Measurements from ENCODE around the gene CLMP.

Gene CLMP, protein sequence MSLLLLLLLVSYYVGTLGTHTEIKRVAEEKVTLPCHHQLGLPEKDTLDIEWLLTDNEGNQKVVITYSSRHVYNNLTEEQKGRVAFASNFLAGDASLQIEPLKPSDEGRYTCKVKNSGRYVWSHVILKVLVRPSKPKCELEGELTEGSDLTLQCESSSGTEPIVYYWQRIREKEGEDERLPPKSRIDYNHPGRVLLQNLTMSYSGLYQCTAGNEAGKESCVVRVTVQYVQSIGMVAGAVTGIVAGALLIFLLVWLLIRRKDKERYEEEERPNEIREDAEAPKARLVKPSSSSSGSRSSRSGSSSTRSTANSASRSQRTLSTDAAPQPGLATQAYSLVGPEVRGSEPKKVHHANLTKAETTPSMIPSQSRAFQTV

DNA sequence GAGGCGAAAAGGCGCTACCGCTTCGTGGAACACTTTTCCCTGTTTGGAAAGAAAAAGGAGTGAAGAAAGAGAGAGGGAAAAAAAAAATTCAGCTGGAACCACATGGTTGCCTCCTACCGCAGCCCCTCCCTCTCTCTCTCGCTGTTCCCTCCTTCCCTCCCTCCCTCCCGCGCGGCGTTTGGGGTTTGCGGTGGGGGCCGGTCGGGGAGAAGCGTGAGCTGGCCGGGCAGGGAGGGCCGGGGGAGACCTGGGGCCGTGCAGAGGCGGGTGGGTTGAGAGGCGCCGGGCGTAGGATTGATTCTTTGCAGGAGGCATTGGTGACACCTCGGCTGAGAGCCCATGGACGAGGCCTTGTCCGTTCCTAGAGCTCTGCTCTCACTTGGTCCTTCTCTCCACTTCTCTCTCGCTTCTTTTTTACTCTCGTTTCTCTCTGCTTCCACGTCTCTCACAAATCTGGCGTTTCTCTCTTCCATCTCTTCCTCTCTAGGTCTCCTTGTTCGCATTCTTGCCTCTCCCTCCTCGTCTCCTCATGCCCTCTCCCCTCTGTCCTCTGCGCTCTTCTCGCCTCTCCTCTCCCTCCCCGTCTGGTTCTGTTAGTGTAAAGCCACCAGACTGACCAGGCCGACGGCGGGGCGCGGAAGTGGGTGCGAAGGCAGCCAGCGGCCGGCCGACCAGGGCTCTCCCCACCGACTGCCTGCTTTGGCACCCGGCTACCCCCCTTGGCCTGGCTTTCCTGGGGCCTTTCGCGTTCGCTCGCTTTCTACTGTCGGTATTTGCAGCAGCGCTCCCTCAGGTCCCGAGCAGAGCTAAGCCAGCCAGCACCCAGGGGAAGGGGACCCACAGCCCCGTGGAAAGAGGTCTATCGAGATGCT lies at the start of gene CLMP:
Gene CLMP (minus strand): TSS at position 61 of the 872 bp plus-strand sequence. CDS start 308 bp downstream, outside the sequence.
- peak; percentile 75 for DNase-seq

DNA sequence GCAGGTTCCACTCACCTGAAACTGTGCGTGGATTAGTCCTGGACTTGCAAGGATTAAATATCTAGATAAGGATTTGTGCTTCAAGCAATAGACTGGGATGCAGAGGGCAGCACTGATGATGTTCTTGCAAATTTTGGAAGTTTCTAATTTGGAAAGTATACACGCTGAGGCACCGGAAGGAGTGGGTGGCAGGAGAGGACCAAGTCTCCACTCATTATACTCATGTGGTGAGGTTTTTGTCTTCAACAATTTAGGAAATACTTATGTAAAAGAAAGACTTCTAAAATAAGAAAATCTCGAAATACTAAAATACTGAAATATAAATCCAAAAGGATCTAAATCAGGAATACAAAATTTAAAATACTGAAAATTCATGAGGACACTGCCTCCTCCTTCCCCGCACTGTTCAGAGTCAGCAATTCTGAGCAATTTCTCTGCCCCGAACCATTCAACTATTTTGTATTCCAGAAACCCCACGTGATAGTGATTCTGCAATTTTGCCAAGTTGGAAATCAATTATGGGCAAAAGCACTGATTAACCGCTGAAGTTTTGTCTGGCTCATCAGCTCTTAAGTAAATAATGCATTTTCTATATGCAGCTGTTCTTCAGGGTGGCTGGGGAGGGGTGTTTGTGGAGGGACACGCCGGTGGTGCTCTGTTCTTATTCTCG lies 47.0 kb upstream of the CLMP start:
- no peak for DNase-seq

DNA sequence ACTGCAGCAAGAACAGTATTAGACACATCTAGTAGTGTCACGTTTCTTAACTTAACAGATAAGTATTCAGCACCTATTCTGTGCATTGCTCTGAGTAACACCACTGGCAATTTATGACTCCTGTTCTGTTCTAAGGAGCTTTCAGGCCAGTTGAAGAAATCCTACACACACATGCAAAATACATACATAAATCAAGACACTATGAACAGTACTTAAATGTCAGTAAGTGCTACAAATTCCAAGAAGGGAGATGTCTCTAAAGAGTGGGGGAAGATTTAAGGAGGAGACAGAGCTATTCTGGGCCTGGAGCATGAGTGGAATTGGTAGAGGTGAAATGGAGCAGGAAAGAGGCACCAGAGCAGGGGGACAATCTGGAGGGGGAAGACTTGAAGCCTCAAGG lies 46.2 kb upstream of the CLMP start:
- DNase-seq, result no peak

DNA sequence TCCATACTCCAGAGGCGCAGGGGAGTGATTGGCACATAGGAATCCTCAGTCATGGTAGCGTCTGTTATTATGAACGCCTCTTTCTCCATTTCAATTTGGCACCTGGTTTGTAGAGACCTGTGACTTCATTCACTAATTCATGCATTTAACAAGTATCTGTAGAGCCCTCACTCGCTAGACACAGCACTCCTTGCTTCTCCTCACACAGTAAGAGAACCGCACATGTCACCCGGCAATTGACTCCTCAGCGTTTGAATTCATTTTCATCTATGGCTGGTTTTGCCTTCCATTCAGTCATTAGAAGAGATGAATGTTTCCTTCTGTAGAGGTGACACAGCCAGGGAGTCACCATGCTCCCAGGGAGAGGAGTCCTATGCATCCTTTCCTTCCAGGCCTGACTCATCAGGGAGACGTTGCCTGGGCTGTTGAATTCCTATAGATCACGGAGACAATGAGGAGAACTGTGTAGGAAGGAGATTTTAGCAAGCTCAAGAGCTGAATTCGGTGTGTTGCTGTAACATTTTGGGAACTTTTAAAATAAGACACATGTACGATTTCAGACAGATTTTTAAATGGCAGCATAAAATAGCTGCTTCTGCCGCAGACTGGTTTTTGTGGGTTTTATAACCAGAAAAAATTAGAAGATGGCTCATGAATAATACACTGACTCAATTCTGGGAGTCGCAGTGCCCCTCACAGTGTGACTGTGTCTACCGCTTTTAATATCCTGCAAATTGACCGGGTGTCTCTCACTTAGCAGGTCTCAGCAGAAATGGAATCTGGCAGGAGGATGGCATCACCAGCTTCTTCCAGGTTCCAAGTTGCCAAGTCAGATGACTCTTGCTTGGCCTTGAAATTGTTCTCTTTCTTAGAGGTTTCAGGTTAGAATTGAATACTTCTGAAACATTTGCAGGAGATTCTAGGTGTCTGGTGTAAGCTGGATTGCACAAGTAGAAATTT lies 44.4 kb upstream of the CLMP start:
- DNase-seq, result no peak

DNA sequence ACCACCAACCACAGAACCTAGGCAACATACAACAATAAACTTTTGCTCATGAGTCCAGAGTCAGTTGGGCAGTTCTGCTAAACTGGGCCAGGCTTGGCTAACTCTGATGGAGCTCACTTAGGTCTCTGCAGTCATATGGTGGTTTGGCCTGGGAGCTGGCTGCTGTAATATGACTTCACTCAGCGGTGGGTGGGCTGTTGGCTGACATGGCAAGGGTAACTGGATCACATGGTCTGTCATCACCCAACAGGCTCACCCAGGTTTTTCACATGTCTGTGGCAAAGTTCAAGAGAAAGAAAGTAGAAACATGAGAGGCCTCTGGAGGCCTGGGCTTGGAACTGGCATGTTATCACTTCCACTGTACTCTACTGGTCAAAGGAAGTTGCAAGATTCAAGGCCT lies 43.2 kb upstream of the CLMP start:
- DNase-seq, result peak; percentile 23

DNA sequence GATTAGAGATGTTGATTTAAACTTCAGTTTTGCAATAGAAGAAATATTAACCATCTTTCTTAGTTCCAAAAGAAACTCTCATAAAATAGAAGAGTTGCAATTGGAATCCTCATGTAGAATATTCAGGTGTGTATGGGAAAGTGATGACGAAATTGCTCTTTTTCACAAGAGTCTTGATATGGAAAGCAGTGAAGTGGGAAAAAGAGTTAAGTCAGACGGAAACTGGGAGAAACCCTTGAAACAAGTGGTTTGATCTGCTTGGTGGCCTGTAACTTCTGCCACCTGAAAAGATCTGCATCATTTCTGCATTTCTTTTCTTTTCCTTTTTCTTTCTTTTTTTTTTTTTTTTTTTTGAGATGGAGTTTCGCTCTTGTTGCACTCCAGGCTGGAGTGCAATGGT lies 41.8 kb upstream of the CLMP start:
- no peak for DNase-seq

DNA sequence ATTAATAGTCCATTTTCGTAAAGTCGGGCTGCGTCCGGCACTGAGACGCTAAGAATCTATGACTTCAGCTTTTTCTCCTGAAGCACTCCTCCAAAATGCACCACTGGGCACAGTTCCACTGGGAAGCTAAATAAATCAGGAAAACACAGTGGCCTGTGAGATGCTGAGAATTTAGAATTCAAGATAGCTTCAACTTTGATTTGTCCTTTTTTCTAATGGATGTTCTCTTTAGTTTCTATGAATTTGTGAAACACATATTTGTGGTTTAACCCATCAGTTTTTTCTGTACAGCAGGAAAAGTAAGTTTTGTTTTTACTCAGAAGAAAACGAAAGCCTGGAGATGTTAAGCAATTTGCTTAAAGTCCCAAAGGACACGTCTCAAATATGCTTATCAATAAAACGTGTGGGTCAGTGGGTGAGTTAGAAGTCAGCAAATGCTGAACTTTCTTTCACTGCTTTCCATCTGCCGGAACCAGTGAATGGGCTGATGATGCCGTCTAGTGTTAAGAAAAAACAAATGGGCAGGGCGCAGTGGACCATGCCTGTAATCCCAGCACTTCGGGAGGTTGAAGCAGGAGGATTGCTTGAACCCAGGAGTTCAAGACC lies 40.7 kb upstream of the CLMP start:
- DNase-seq, result peak; percentile 47

DNA sequence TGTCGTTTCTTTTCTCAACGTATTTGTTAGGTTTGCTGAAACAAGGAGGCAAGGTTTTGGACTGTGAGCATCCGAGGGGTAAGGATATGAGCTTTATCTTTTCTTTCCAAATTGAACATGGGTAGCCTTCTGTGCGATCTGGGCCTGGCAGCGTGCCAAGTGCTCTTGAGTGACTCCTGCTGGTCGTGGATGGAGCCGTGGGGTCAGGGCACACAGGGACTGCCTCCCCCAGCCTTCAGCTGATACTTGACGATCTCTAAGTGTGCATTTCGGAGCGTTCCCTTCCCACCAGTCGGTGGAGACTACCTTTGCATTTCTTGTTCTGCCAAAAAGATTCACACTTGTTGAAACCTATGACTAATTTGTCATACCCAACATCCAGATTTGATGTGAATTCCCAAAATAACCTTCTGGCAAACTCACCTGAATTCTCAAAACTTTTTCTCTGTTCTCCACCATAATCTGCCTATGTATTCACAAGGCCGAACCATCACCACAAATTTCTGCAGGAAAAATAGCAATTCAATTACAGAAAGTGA lies 40.1 kb upstream of the CLMP start:
- DNase-seq, result peak; percentile 39

DNA sequence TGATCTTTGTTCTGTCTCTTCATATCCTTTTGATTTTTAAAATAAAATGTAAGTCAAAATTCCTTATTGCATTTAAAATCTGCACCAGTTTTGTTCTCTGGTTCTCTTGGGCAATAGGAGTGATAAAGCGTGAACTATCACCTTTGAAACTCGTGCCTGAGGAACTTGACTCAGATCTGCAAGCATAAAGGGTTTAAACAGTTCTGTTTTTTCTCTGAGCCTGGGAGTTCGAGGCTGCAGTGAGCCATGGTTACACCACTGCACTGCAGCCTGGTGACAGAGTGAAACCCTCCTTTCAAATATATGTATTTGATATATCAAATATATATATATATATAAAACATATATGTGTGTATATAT lies 38.9 kb upstream of the CLMP start:
- DNase-seq, result no peak

DNA sequence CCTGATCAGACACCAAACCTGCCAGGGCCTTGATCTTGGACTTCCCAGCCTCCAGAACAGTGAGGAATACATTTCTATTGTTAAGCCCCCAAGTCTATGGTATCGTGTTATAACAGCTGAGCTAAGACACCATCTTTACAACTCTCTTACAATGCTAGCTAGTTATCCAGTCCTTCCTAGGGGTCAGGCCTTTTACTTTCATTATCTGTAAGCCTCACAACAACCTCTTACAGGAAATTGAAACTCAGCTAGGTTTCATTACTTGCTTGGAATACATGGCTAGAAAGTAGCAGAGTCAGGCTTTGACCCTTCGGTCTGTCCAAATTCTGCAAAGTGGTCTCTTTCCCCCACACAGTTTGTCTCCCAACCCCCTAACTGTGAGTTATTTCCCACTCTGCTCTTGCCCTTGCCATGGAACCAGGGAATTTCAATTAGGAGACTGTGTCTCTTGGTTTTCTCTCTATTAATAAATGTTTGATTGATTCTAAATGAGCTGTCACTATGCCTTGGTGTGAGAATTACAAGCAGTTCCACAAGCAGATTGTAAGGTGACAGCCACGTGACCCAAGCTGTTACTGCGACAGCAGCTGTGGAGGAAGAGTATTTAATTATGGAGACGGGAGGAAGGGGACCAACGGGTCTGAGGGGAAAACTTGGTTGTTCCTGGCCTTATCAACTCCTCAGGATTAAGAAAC lies 38.4 kb upstream of the CLMP start:
- no peak for DNase-seq

DNA sequence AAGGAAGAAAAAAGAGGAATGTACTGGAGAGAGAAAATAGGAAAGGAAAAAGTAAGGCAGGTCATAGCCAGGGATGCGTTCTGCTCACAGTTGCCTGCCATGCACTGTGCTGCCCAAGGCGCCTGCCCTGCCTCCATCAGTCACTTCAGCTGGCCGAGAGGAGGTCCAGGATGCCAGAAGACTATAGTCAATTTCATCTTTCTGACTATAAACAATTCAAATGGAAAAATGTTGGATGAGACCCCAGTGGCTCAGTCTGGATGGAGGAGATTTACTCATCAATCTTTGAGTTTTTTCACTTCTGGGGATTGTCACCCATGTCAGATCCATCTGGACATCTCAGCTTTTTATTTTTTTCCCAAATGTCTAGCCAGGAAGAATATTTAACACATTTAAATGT lies 36.7 kb upstream of the CLMP start:
- no peak for DNase-seq

DNA sequence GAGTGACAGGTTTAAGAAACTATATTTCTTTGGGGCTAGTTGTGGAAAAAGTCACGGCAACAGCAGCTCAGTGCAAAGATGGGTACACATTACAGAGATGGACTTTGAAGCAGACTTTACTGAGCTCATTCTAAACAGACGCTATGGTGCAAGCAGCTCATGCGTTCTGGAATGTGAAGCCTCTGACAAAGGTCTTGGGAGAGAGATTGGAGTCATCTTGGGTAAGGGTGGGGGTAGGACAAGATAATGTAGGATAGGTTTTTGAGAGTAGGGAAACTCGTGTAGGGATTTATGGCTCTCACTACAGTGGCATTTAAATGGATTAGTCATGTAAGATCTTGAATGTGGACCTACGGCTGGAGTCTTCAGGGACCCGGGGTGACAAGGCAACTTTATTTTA lies 36.2 kb upstream of the CLMP start:
- DNase-seq, result peak; percentile 57

DNA sequence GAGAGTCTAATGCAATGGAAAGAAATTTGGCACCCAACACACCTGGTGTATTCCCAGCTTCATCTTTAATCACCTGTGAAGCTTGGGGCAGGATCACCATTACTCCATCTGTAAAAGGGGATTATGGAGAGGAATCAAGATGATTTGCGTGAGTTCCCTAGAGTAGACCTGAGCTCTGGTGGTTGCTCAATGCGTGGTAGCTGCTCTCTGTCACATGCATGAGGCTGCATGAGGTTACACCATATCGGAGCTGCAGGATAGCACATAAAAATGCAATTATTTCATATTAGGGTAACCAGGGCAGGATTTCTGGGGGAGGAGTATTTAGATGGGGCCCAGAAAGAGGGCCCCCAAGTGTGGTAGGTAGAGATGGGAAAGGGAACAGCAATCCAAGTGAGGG lies 35.3 kb upstream of the CLMP start:
- no peak for DNase-seq

DNA sequence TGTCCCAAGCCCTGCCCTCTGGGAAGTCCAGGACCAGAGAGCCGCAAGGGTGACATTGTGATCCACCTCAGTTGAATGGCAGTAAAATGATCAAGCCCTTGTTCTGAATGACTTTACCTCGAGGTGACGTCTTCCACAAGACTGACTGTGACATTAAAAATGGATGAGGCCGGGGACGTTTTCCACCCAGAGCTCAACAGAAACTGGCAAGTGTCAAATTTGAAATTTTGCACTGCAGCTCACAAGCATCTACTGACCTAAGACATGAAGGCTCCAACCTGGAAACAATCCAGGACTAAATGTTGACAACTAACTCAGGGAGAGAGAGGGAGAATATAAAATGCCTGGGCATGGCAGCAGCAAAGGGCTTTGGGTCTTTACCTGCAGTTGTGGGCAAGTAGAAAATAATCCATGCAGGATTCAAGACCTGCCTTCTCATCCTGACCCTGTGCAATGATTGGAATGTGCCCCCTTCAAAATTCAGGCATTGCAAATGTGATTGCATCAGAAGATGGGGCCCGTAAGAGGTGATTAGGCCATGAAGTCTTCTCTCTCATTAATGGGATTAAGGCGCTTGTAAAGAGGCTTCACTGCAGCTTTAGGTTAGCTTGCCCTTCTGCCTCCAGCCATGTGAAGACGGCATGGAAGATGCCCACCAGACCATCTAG lies 33.6 kb upstream of the CLMP start:
- no peak for DNase-seq

DNA sequence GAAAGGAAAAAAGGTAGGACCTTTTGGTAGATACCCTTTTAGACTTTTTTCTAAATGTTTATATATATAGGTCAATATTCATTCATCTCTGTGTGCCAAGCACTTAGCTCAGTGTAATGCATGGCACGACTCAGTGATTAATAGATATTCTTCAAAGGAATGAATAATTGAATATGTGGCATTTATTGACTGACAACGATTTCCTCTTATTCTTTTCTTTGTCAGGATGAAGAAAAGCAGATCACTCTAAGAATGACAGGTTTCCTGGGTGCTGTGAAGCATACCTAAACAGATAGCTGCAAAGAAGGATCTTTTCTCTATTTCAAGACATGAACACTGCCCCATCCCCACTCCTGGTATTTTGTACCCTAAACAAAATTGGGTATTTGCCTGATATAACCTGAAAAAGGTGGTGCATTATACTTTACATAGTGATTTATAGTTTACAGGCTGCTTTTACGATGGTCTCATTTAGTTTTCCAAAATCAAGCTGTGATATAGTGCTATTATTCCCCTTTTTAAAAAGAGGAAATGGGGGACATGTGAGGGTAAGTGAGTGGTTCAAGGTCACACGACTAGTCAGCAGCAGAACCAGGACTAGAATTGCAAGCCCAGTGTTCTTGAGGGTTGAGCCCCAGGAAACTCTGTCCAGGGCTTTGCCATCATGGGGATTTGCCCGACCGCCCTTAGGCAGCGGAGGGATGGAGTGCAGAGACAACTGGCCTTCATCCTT lies 32.9 kb upstream of the CLMP start:
- DNase-seq, result no peak

DNA sequence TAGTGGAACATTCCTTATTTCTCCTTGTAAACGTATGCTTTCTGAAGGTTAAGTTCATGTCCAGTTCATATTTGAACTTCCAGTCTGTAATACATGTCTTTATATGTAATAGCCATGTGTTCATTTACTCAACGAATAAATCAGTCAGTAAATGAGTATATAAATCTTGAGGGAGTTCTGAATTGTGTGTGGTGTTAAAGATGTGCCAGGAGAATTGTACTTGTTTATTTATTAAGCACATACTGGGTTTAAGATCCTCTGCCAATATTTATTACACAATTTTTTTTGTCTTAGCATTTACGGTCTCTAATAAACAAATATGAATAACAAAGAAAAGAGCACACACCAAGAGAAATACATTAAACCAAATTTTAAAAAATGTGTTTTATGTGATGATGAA lies 26.5 kb upstream of the CLMP start:
- no peak for DNase-seq

DNA sequence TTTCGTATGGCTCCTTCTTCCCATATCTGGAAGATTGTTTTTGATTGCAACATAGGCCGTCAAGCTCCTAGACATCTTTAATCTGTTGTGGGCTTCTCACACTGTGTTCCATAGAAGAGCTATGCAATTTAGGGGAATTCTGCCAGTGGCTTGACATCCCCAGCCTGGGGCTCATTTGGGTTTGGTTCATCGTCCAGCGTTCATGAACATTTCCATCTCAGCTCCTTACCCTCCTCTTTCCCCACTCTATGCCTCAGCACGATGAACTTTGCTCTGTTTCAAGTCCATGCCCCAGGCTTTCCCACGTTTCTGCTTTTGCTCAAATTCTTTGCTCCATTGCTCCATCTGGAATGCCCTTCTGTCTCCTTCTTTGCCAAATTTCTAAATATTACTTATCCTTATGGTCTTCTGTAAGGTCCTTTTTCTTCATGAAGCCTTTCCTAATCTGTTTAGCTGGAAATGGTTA lies 26.1 kb upstream of the CLMP start:
- no peak for DNase-seq

DNA sequence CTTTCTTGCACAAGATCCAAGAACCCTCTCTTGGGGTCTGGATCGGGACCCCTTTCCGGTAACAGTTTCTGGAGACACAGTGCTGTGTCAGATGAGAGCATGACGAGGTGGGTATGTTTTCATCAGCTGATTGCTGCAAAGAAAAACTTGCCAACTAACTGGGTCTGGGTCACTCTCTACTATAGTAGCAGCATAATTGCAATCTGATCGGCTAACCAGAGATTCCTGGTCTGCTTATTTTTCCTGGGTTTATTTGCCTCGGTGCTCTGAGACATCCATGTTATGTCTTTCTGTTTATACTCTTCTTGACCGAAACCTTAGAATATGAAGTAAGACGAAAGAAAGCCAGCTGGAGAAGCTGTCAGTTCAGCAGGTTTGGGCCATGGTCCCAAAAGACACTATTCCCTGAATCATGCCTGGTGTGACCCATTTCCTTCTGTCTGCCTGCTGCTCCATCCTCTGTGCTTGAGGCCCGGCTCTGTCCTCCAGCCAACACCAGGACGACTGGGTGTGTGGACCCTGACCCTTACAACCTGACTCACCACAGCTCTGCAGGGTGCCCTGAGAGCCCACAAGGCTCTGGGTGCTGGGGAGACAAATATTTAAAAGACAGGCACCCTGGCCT lies 24.1 kb upstream of the CLMP start:
- peak; percentile 26 for DNase-seq

DNA sequence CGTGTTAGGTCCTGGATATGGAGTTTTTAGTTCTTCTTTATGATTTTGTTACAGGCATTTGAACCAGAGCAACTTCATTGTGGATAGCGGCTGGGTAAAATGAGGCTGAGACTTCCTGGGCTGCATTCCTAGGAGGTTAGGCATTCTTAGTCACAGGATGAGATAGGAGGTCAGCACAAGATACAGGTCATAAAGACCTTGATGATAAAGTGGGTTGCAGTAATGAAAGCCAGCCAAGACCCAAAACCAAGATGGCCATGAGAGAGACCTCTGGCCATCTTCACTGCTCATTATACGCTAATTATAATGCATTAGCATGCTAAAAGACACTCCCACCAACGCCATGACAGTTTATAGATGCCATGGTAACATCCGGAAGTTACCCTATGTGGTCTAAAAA lies 23.4 kb upstream of the CLMP start:
- peak; percentile 29 for DNase-seq

Data from HCEC 1CT (cell line).